Cerebellar nuclear complex (tissue), 1 donor: ENCODE data around the gene PLVAP.

Experiments
- DNase-seq, 2 experiments: peaks; one replicate each; lab custom pipeline; 2025; lab: John Stamatoyannopoulos, UW

Gene PLVAP

DNA sequence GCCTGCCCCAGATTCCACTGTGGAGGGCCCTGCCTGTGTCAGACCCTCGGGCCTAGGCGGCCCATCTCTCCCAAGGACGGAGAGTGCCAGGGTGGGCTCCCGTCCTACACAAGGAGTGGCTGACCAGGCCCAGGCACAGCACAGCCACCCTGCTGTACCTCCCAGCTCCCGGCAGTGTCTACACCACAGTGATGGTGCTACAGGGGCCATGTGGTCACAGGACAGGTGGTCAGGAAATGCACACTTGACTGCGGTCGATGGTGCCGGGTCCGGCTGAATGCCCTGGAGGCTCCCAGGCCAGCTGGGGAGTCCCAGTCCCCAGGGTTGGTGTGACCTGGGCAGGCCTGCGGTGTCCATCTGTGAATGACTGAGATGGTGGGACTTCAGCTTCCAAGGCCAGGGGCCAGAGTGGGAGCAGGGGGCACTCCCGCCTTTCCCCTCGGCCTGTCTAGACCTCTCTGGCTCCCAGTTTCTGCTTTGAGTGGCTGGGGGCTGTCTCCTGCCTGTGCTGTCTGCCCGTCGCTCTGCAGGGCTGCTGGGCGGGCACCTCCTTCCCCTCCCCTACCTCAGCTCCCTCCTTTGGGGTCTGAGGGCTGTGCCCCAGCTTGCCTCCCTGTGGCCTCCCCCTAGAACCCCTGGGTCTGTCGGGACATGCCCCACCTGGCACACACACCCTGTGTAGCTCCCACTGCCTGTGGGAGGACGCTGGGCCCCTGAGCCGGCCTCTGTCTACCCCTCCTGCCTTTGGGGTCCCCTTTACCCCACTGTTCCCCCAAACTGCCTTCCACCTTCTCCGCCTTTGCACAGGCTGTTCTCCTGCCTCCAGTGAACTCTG lies 55.3 kb downstream of the PLVAP start:
- DNase-seq: no peak

GRCh38 chr19:17320435-17320834 lies 56.7 kb downstream of the PLVAP start:
- no peak for DNase-seq

DNA sequence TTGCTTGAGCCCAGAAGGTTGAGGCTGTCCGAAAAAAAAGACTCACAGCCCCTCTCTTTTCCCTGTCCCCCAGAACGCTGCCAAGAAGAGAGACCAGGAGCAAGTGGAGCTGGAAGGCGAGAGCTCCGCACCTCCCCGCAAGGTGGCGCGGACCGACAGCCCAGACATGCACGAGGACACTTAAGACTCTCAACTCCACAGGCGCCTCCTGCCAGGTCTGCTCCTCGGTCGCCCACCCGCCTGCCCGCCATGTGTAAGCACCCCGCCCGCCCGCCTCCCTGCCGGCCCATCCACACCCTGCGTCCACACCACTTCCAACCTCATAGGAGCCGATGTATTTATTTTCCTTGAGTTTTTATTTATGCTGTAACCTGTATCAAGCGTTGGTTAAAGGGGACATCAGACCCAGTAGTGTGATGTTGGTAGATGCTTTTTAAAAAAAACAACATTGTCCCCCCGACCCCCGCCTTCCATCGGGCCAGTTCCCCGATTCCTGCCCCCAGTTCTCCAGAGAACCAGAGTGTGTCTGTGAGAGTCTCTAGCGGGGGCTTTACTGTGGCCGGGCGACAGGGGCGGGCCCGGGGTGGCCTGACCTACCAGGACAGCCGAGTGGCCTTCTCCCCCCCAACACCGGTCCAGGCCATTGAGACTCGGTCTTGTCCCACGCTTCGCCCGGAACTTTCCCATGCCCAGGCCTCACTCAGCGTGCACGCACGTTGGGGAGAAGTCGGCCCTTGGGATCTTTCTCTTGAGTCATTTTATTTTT lies 57.5 kb downstream of the PLVAP start:
- no peak for DNase-seq

DNA sequence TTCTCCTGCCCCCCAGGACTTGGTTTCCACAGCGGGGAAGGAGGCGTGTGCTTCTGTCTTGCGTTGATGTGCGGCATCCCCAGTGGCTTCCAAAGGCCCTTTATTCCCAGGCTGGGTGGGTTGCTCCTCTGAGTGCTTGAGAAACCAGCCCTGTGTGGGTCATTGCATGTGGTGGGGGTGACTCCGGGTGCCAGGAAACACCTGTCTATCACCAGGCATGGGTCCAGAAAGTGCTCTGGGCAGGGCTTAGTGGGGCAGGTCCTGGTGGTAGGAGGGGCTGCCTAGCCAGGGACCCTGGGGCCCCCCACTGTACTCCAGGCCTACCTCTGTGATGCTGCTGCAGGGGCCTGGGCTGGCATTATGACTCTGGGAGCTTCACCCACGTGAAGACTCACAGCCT lies 58.2 kb downstream of the PLVAP start:
- no peak for DNase-seq

DNA sequence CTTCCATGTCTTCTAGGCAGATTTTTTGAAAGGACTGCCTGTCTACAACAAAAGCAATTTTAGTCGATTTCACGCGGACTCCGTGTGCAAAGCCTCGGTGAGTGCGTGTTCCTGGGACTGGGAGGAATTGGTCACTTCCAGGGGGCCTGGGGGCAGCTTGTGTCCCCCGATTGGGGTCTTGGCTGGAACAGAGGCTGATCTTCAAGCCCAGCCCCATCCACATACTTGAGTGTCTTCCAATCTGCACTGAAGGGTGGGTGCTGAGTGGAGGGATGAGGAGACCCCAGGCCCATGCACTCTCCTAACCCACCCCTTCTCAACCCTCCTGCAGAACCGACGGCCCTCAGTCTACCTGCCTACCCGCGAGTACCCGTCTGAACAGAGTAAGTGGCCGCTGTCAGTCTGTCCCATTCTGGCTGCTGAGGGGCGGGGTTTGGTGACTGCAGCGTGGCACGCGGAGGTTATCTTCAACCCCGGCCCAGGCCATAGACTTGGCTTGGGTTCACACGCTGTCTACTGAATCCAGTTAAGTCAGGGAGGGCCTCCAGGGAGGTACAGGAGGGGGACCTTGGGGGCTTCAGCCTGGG lies 63.0 kb downstream of the PLVAP start:
- no peak for DNase-seq

GRCh38 chr19:17312189-17313113 lies 64.7 kb downstream of the PLVAP start:
- no peak for DNase-seq

GRCh38 chr19:17311455-17312188 lies 65.5 kb downstream of the PLVAP start:
- DNase-seq: no peak

- no peak for DNase-seq
These were observed 67.1 kb downstream of the PLVAP start for GRCh38 chr19:17309965-17310461.

- peak; percentile 96 to 99 for DNase-seq
These were observed 67.8 kb downstream of the PLVAP start, which contains the start of gene DDA1 for GRCh38 chr19:17309198-17309964. Gene DDA1 (plus strand): TSS chr19:17309563. CDS start chr19:17309655, 92 bp downstream.

GRCh38 chr19:17307876-17308377 lies 69.2 kb downstream of the PLVAP start:
- no peak for DNase-seq

GRCh38 chr19:17306285-17306714 lies 70.8 kb downstream of the PLVAP start:
- DNase-seq: no peak

DNA sequence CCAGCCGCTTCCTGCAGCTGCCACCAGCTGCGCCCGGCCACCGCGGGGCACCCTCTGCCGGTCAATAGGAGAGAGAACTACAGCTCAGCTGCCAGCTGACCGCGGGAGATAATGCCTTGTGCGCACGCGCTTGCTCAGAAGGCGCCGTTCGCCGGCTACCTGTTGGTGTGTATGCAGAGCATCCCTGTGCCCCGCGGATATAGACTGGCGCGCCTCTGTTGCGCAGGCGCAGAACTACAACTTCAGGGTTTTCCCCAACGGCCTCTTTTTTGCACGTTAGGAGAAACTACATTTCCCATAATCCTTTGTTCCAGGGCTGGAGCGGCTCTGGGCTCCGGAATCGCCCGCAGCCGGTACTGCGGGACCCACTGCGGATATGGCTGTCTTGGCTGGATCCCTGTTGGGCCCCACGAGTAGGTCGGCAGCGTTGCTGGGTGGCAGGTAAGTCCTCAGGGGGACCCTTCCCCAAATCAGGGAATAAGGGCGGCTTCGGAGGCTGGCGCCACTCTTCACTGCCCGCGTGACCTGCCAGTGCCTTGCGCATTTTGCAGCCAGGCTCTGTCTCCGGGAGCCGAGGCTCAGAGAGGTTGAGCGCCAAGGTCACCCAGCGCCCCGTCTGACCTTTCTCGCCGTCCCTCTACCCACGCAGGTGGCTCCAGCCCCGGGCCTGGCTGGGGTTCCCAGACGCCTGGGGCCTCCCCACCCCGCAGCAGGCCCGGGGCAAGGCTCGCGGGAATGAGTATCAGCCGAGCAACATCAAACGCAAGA lies 71.4 kb downstream of the PLVAP start, which contains the start of gene MRPL34:
MRPL34 (plus strand) TSS at position 356 of the 768 bp plus-strand sequence; CDS start at position 377, 21 bp downstream.
- peak; percentile 82 to 96 for DNase-seq

- DNase-seq: no peak
These were observed 72.0 kb downstream of the PLVAP start for GRCh38 chr19:17305216-17305516.

DNA sequence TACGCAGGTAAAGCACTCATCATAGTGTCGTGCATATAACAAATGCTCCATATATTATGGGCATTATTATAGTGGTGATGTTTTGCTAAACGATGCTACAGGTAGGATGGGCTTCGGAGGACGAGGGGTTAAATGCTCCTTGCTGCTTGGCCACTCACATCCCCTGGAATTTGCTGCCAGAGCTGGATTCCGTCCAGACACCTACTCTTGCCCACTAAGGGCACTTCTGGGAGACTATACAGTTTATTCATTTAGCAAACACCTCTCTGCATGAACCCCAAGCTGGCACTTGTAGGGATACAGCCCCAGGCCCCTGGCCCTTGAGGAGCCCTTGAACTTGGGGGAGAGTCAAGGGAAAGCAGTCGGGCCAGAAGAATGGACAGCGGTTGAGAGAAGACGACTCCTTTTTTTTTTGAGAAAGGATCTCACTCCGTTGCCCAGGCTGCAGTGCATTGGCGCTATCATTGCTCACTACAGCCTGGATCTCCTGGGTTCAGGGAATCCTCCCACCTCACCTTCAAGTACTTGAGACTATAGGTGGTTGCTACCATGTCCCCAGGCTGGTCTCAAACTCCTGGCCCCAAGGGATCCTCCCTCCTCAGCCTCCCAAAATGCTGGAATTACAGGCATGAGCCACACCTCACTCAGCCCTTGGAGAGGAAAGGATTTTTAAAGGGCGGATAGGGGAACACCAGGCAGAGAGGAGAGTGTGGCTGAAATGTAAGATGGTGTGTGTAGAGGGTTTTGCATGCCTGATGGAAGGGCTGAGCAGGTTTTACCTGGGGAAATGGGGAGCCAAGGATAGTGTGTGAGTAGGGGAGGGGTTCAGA lies 72.5 kb downstream of the PLVAP start:
- no peak for DNase-seq

DNA sequence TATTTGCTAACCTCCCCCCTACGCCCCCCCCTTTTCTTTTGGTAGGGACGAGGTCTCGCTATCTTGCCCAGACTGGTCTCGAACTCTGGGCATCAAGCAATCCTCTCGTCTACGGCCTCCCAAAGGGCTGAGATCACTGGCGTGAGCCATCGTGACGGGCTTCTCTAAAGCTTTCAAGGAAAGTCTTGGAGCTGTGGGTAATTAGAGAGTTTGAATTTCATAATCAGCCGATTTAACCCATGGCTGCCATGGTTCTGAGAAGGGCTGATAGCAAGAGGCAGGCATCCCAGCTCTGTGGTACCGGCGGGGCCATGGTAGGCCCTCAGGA lies 73.2 kb downstream of the PLVAP start:
- no peak for DNase-seq

GRCh38 chr19:17303167-17303939 lies 73.8 kb downstream of the PLVAP start, which contains the start of gene ABHD8:
Gene ABHD8 (minus strand): TSS chr19:17303425. CDS start chr19:17301616, 1,809 bp downstream.
- DNase-seq: peak; percentile 60 to 95
